Upper lobe of right lung (tissue), 1 donor: ENCODE data around the gene ZFAND2B. TPM values are rescaled to one million over a fixed set of nuclear protein-coding genes. Genes with fewer than 3 reads are reported as not detected.

Experiments used
- ATAC-seq: fragments of 200-7000 bp; cut with Tn5 transposase; one replicate; pipeline ENCODE4 v1.9.1; 2020; ENCODE audit warnings: mild to moderate bottlenecking, moderate library complexity
- DNase-seq: peaks from one replicate; pipeline ENCODE4 v3.0.0-alpha.2; 2020
- H3K27ac ChIP-seq: fragments of 200-600 bp; one replicate; pipeline ENCODE4 v1.8.0; 2022
- H3K27me3 ChIP-seq: fragments of 200-600 bp; one replicate; pipeline ENCODE4 v1.8.0; 2022; ENCODE audit warnings: mild to moderate bottlenecking
- H3K36me3 ChIP-seq: fragments of 200-600 bp; one replicate; pipeline ENCODE4 v1.8.0; 2022
- H3K4me1 ChIP-seq: fragments of 200-600 bp; one replicate; pipeline ENCODE4 v1.8.0; 2022
- H3K4me3 ChIP-seq: fragments of 200-600 bp; one replicate; pipeline ENCODE4 v1.8.0; 2022; ENCODE audit warnings: mild to moderate bottlenecking
- H3K9me3 ChIP-seq: fragments of 200-600 bp; one replicate; pipeline ENCODE4 v1.8.0; 2022
- intact Hi-C: fragments of 100-400 bp; cut with DNase I; formaldehyde crosslinking; loops from one replicate; pipeline ENCODE4 v1.11.0; 2022
- total RNA-seq: library from RNA; stranded (reverse); fragmentation: NEBNext Ultra II Directional; extraction: Animal tissue kit (Norgen Biotek cat#: 25700); gene quantifications from one replicate; pipeline ENCODE4 v1.2.1, GENCODE V29; 2021
- TF ChIP-seq, protein P1 (sequence below): fragments of 200-600 bp; IDR thresholded peaks from one replicate; pipeline ENCODE4 v1.8.0; 2022; ENCODE audit warnings: antibody characterized with exemption
- donor health status: DM: no; HTN: yes; CAD: no; lungs with severe emphysema.

The ZFAND2B gene
- total RNA-seq, 1 donor from 2014 or later = 41.2 TPM

GRCh38 chr2:219229305-219230058 lies 22.9 kb downstream of the ZFAND2B start, which contains the start of the genes ANKZF1 and ATG9A:
Gene ANKZF1 (plus strand): TSS chr2:219229806. CDS start chr2:219230258, 452 bp downstream.
Gene ATG9A (minus strand): TSS chr2:219229636. CDS start chr2:219228024, 1,612 bp downstream.
- TF ChIP-seq, protein P1, sequence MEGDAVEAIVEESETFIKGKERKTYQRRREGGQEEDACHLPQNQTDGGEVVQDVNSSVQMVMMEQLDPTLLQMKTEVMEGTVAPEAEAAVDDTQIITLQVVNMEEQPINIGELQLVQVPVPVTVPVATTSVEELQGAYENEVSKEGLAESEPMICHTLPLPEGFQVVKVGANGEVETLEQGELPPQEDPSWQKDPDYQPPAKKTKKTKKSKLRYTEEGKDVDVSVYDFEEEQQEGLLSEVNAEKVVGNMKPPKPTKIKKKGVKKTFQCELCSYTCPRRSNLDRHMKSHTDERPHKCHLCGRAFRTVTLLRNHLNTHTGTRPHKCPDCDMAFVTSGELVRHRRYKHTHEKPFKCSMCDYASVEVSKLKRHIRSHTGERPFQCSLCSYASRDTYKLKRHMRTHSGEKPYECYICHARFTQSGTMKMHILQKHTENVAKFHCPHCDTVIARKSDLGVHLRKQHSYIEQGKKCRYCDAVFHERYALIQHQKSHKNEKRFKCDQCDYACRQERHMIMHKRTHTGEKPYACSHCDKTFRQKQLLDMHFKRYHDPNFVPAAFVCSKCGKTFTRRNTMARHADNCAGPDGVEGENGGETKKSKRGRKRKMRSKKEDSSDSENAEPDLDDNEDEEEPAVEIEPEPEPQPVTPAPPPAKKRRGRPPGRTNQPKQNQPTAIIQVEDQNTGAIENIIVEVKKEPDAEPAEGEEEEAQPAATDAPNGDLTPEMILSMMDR = no peak
- H3K9me3 ChIP-seq = no peaks in the 10 kb centered on the region
- peak; percentile 99 for DNase-seq
- peaks cover 57% of the 10 kb centered on the region for H3K36me3 ChIP-seq
- peaks cover 27% of the 10 kb centered on the region for H3K4me1 ChIP-seq
- H3K4me3 ChIP-seq = peak within 1 kb of the TSS; percentile 74
- H3K27ac ChIP-seq = peak within 1 kb of the TSS; percentile 88
- no peaks in the 10 kb centered on the region for H3K27me3 ChIP-seq
- intact Hi-C loops = loop anchor here (10.0 kb wide), 1 partner anchor 55 kb away; the partner anchor contains the start of genes CNPPD1, RETREG2 and SLC23A3
- peak; percentile 98 for ATAC-seq

DNA sequence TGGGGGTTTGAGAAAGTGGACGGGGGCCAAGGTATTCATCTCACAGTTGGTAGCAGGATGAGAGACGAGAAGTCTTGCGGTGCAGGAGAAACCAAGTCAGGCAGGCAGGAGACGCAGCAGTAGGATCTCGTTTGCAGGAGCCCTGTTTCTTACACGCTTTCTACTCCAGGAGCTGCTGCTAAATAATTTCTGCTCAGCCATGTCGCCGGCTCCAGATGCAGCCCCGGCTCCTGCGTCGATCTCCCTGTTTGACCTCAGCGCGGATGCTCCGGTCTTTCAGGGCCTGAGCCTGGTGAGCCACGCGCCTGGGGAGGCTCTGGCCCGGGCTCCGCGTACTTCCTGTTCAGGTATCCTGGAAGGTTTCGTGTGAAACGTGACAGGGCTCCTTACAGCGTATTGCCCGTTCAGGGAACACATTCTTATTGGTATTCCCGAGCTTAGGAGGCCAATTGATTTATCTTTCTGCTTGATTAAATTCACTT lies 23.5 kb downstream of the ZFAND2B start:
- peaks cover 27% of the 10 kb centered on the region for H3K4me1 ChIP-seq
- no peaks in the 10 kb centered on the region for H3K9me3 ChIP-seq
- H3K4me3 ChIP-seq = peak overlapping the region; percentile 74
- intact Hi-C loops = no loop called here
- H3K27me3 ChIP-seq = no peaks in the 10 kb centered on the region
- TF ChIP-seq, protein P1 = no peak
- ATAC-seq (peak; percentile 25), DNase-seq (peak; percentile 77)
- peaks cover 57% of the 10 kb centered on the region for H3K36me3 ChIP-seq
- peak overlapping the region; percentile 88 for H3K27ac ChIP-seq

- DNase-seq (no peak), ATAC-seq (no peak)
- TF ChIP-seq, protein P1 = no peak
- peaks cover 9% of the 10 kb centered on the region for H3K4me1 ChIP-seq
- no peak overlapping the region for H3K4me3 ChIP-seq
- H3K9me3 ChIP-seq = no peaks in the 10 kb centered on the region
- no peaks in the 10 kb centered on the region for H3K27me3 ChIP-seq
- intact Hi-C loops = no loop called here
- peaks cover 75% of the 10 kb centered on the region for H3K36me3 ChIP-seq
- H3K27ac ChIP-seq = no peak overlapping the region
Observed at GRCh38 chr2:219234331-219234730, 27.7 kb downstream of the ZFAND2B start.

DNA sequence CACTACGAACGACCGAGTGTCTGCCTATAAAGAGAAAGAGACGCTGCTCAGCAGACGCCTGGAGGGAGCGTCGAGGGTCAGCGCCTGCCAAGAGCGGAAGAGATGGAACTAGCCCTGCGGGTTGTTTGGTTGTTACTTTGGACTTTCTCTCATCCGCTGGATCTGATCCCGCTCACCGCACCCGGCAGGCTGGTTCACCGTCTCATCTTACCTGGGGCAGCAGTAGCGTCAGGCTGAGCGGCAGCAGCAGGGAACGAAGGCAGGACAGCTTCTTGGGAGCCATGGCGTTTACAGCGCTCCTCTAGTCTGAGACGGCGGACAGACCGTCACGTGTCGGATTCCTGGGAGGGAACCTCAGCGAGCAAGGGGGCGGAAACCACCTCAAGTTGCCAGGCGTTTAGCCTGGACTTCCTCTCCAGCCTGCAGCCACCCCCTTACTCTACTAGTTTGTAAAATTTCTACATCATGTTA lies 36.7 kb downstream of the ZFAND2B start:
- Histone ChIP-seq H3K36me3 (peaks cover 24% of the 10 kb centered on the region), H3K27me3 (no peaks in the 10 kb centered on the region), H3K4me3 (peak overlapping the region; percentile 30), H3K27ac (no peak overlapping the region), H3K4me1 (peaks cover 32% of the 10 kb centered on the region), H3K9me3 (no peaks in the 10 kb centered on the region)
- DNase-seq = peak; percentile 79
- peak; percentile 63 for ATAC-seq
- TF ChIP-seq, protein P1 = no peak
- intact Hi-C loops = no loop called here

- no peaks in the 10 kb centered on the region for H3K27me3 ChIP-seq
- peaks cover 22% of the 10 kb centered on the region for H3K36me3 ChIP-seq
- DNase-seq (no peak), ATAC-seq (no peak)
- H3K4me1 ChIP-seq = peaks cover 46% of the 10 kb centered on the region
- H3K9me3 ChIP-seq = no peaks in the 10 kb centered on the region
- H3K4me3 ChIP-seq = peak overlapping the region; percentile 98
- H3K27ac ChIP-seq = peak overlapping the region; percentile 96
- TF ChIP-seq, protein P1 = no peak
- intact Hi-C loops = no loop called here
Observed at GRCh38 chr2:219244789-219245147, 38.2 kb downstream of the ZFAND2B start.
